ENCODE data around the gene PFKL.

PFKL gene

DNA sequence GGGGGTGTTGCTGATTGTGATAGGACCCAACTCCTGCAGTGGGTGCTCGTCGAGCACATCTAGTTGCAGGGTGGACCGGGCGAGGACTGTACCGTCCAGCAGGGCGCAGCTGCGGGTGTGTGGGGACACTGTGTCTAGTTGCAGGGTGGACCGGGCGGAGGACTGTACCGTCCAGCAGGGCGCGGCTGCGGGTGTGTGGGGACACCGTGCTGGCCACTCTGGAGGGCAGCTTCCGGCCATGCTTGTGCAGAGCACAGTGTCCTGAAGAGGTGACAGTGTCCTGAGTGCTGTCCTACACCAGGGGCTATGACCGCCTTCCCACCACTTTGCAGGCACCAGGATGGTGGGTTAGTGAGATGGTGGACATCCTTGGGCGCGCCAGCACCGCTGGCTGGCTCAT lies 49.0 kb downstream of the PFKL start:
- TF ChIP-seq, protein P1, sequence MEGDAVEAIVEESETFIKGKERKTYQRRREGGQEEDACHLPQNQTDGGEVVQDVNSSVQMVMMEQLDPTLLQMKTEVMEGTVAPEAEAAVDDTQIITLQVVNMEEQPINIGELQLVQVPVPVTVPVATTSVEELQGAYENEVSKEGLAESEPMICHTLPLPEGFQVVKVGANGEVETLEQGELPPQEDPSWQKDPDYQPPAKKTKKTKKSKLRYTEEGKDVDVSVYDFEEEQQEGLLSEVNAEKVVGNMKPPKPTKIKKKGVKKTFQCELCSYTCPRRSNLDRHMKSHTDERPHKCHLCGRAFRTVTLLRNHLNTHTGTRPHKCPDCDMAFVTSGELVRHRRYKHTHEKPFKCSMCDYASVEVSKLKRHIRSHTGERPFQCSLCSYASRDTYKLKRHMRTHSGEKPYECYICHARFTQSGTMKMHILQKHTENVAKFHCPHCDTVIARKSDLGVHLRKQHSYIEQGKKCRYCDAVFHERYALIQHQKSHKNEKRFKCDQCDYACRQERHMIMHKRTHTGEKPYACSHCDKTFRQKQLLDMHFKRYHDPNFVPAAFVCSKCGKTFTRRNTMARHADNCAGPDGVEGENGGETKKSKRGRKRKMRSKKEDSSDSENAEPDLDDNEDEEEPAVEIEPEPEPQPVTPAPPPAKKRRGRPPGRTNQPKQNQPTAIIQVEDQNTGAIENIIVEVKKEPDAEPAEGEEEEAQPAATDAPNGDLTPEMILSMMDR (IDR thresholded peaks at IDR 0.05; ENCODE audit: low read depth, low read length, missing control alignments), result no peak
- H3K4me3 ChIP-seq (replicated peaks; ENCODE audit: low read depth, low read length), result no peak overlapping the region
- DNase-seq (ENCODE audit: extremely low read depth, low read depth), result no peak

DNA sequence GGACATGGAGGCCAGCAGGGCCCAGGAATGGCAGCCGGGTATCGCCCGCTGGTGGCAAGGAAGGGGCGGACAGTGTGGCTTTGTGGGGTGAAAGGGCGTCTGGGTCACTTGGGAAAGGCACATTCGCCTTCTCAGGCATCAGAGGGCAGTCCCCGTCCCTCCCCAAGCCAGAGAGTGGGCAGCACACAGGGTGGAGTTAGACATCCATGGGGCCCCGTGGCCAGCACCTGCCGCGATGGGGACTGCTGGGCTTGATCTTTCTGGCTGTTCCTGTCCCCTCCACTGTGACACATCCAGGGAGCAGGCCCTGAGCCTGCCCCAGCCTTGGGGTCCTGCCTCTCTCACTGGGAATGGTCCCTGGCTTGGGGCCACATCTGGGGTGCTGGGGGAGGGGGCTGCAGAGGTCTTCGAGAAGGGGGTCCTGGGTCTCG lies 49.6 kb downstream of the PFKL start:
- no peak overlapping the region for H3K4me3 ChIP-seq (replicated peaks; ENCODE audit: low read depth, low read length)
- no peak for DNase-seq (ENCODE audit: extremely low read depth, low read depth)
- TF ChIP-seq, protein P1 (IDR thresholded peaks at IDR 0.05; ENCODE audit: low read depth, low read length, missing control alignments), result no peak

- TF ChIP-seq, protein P1 (IDR thresholded peaks at IDR 0.05; ENCODE audit: low read depth, low read length, missing control alignments), result no peak
- no peak overlapping the region for H3K4me3 ChIP-seq (replicated peaks; ENCODE audit: low read depth, low read length)
- no peak for DNase-seq (ENCODE audit: extremely low read depth, low read depth)
Measured at GRCh38 chr21:44349847-44350772, 50.3 kb downstream of the PFKL start.

GRCh38 chr21:44350773-44351481 lies 51.1 kb downstream of the PFKL start:
- no peak overlapping the region for H3K4me3 ChIP-seq (replicated peaks; ENCODE audit: low read depth, low read length)
- DNase-seq (ENCODE audit: extremely low read depth, low read depth), result no peak
- TF ChIP-seq, protein P1 (IDR thresholded peaks at IDR 0.05; ENCODE audit: low read depth, low read length, missing control alignments), result no peak

- DNase-seq (ENCODE audit: extremely low read depth, low read depth), result no peak
- no peak overlapping the region for H3K4me3 ChIP-seq (replicated peaks; ENCODE audit: low read depth, low read length)
- TF ChIP-seq, protein P1 (IDR thresholded peaks at IDR 0.05; ENCODE audit: low read depth, low read length, missing control alignments), result no peak
Measured at GRCh38 chr21:44351535-44352252, 51.8 kb downstream of the PFKL start.

GRCh38 chr21:44352253-44352860 lies 52.5 kb downstream of the PFKL start:
- TF ChIP-seq, protein P1 (IDR thresholded peaks at IDR 0.05; ENCODE audit: low read depth, low read length, missing control alignments), result no peak
- no peak for DNase-seq (ENCODE audit: extremely low read depth, low read depth)
- H3K4me3 ChIP-seq (replicated peaks; ENCODE audit: low read depth, low read length), result no peak overlapping the region

Data from HFF-Myc (cell line).